Liver (tissue), 9 donors: ENCODE results near the gene BDKRB1. TPM values are rescaled to one million over a fixed set of nuclear protein-coding genes. Genes with fewer than 3 reads are reported as not detected.

Experiments used
- DNase-seq: peaks from one replicate; pipeline ENCODE4 v3.0.0-alpha.2; 2017; ENCODE audit warnings: low spot score
- H3K27ac ChIP-seq, 2 donors: one replicate each; pipeline ENCODE4 v1.7.0; 2013; ENCODE audit warnings: inconsistent platforms in 2 of 2, low read length in 2 of 2, control low read depth in 1 of 2, low read depth in 1 of 2, mild to moderate bottlenecking in 1 of 2
- H3K27me3 ChIP-seq, 4 donors: one replicate each; pipeline versions ENCODE4 v1.6.1 to v1.7.0; 2013; ENCODE audit warnings: low read length in 3 of 4, inconsistent platforms in 1 of 4, mild to moderate bottlenecking in 1 of 4, moderate library complexity in 1 of 4; ENCODE audit not compliant: control insufficient read depth in 4 of 4, insufficient read depth in 4 of 4
- H3K36me3 ChIP-seq, 4 donors: one replicate each; pipeline versions ENCODE4 v1.6.1 to v1.7.0; 2013; ENCODE audit warnings: low read length in 3 of 4, mild to moderate bottlenecking in 3 of 4, low read depth in 1 of 4, moderate library complexity in 1 of 4; ENCODE audit not compliant: control insufficient read depth in 4 of 4, insufficient read depth in 3 of 4
- H3K4me1 ChIP-seq, 4 donors: one replicate each; pipeline versions ENCODE4 v1.6.1 to v1.7.0; 2013; ENCODE audit warnings: low read length in 3 of 4, mild to moderate bottlenecking in 3 of 4, moderate library complexity in 1 of 4; ENCODE audit not compliant: control insufficient read depth in 4 of 4, insufficient read depth in 4 of 4
- H3K4me3 ChIP-seq, 3 donors: one replicate each; pipeline versions ENCODE4 v1.6.1 to v1.7.0; 2013; ENCODE audit warnings: low read length in 3 of 3, control low read depth in 1 of 3, low read depth in 1 of 3, mild to moderate bottlenecking in 1 of 3
- H3K9ac ChIP-seq, 2 donors: one replicate each; pipeline ENCODE4 v1.7.0; 2013; ENCODE audit warnings: low read length in 2 of 2, mild to moderate bottlenecking in 2 of 2, moderate library complexity in 2 of 2, control low read depth in 1 of 2, low read depth in 1 of 2
- H3K9me3 ChIP-seq, 4 donors: one replicate each; pipeline versions ENCODE4 v1.6.1 to v1.7.0; 2013; ENCODE audit warnings: low read length in 3 of 4; ENCODE audit not compliant: control insufficient read depth in 4 of 4
- EGR1 ChIP-seq, 2 donors: IDR thresholded peaks; 2 replicates each; pipeline ENCODE4 v1.6.1; 2016 to 2018; ENCODE audit warnings: antibody characterized with exemption in 2 of 2, low read depth in 2 of 2
- FOXA1 ChIP-seq: IDR thresholded peaks from 2 replicates; pipeline ENCODE4 v1.6.1; 2016; ENCODE audit warnings: antibody characterized with exemption
- FOXA2 ChIP-seq: IDR thresholded peaks from 2 replicates; pipeline ENCODE4 v1.6.1; 2016; ENCODE audit warnings: antibody characterized with exemption
- GABPA ChIP-seq, 2 donors: IDR thresholded peaks in 1 of 2; conservative IDR thresholded peaks in 1 of 2; 2 replicates each; pipeline ENCODE4 v1.6.1; 2016; ENCODE audit warnings: antibody characterized with exemption in 2 of 2, mild to moderate bottlenecking in 1 of 2, moderate library complexity in 1 of 2
- HNF4G ChIP-seq: IDR thresholded peaks from 2 replicates; pipeline ENCODE4 v1.6.1; 2016; ENCODE audit warnings: antibody characterized with exemption
- JUND ChIP-seq, 2 donors: IDR thresholded peaks; 2 replicates each; pipeline ENCODE4 v1.6.1; 2016; ENCODE audit warnings: antibody characterized with exemption in 2 of 2
- MAX ChIP-seq: IDR thresholded peaks from 2 replicates; pipeline ENCODE4 v1.6.1; 2016; ENCODE audit warnings: antibody characterized with exemption
- RAD21 ChIP-seq, 2 donors: IDR thresholded peaks; 2 replicates each; pipeline ENCODE4 v1.6.1; 2016; ENCODE audit warnings: antibody characterized with exemption in 2 of 2, mild to moderate bottlenecking in 2 of 2
- REST ChIP-seq: IDR thresholded peaks from 2 replicates; pipeline ENCODE4 v1.6.1; 2016; ENCODE audit warnings: antibody characterized with exemption, mild to moderate bottlenecking
- RXRA ChIP-seq, 2 donors: IDR thresholded peaks; 2 replicates each; pipeline ENCODE4 v1.6.1; 2017 to 2018; ENCODE audit warnings: antibody characterized with exemption in 2 of 2, mild to moderate bottlenecking in 1 of 2
- TAF1 ChIP-seq: conservative IDR thresholded peaks from 2 replicates; pipeline ENCODE4 v1.6.1; 2016; ENCODE audit warnings: antibody characterized with exemption, mild to moderate bottlenecking
- YY1 ChIP-seq: IDR thresholded peaks from 2 replicates; pipeline ENCODE4 v1.6.1; 2016; ENCODE audit warnings: antibody characterized with exemption, mild to moderate bottlenecking
- ZBTB33 ChIP-seq: IDR thresholded peaks from 2 replicates; pipeline ENCODE4 v1.6.1; 2016; ENCODE audit warnings: antibody characterized with exemption
- WGBS: extraction: QIAGEN DNeasy Blood & Tissue Kit; methylation state at CpG from one replicate; pipeline ENCODE4 v1.1.7; 2013; 5-methylcytosine and 5-hydroxymethylcytosine counted together
- polyA plus RNA-seq, 2 donors: library from polyadenylated mRNA; stranded (reverse) in 1 of 2; unstranded in 1 of 2; fragments of 200-250 nt in 1 of 2; fragments of >200 nt in 1 of 2; fragmentation: Nextera tagmentation in 1 of 2; extraction: Ambion mirVana in 1 of 2; gene quantifications; one replicate each; pipeline versions ENCODE4 v1.2.1 to v1.2.3, GENCODE V29; 2013 to 2015
- total RNA-seq, 2 donors: library from RNA; depleted of rRNA; stranded (reverse); fragments of >200 nt; gene quantifications; one replicate each; pipeline ENCODE4 v1.2.3, GENCODE V29; 2014
- donor health status: healthy.
- donor health status: healthy.
- donor health status: healthy.
- donor health status: healthy.
- donor health status: healthy.

BDKRB1 gene
- total and polyA plus RNA-seq, 4 donors = not detected

- no peak for TF ChIP-seq REST
- no peak for TF ChIP-seq RAD21 (IDR thresholded peaks at IDR 0.05)
- TF ChIP-seq FOXA2 = no peak
- TF ChIP-seq FOXA1 = no peak
- TF ChIP-seq HNF4G = no peak
- no peak for TF ChIP-seq MAX
- no peak for TF ChIP-seq JUND (IDR thresholded peaks at IDR 0.05)
Observed at GRCh38 chr14:96265383-96266095, 9.5 kb downstream of the BDKRB1 start (continued).

GRCh38 chr14:96267336-96267735 lies 11.3 kb downstream of the BDKRB1 start:
- Histone ChIP-seq H3K27ac (no peak overlapping the region), H3K4me3 (no peak overlapping the region), H3K9ac (no peak overlapping the region), H3K27me3 (no peaks in the 10 kb centered on the region), H3K36me3 (no peaks in the 10 kb centered on the region), H3K4me1 (peaks cover 0 to 14% (median 10%) of the 10 kb centered on the region in 4 donors), H3K9me3 (no peaks in the 10 kb centered on the region)
- no peak for TF ChIP-seq HNF4G
- TF ChIP-seq YY1 = no peak
- TF ChIP-seq RXRA (IDR thresholded peaks at IDR 0.05) = no peak
- no peak for TF ChIP-seq TAF1
- no peak for TF ChIP-seq FOXA1
- TF ChIP-seq EGR1 (IDR thresholded peaks at IDR 0.05; ENCODE audit: low read depth in 2 of 2) = no peak
- TF ChIP-seq ZBTB33 = no peak
- TF ChIP-seq RAD21 (IDR thresholded peaks at IDR 0.05) = no peak
- no peak for TF ChIP-seq GABPA (IDR thresholded peaks at IDR 0.05 in 1 of 2, conservative IDR thresholded peaks at IDR 0.05 in 1 of 2)
- WGBS = 41% methylated on average over 3 of the region's 3 CpGs
- peak; percentile 34 for DNase-seq

GRCh38 chr14:96267916-96268315 lies 11.9 kb downstream of the BDKRB1 start:
- WGBS = 96% methylated on average over 5 of the region's 5 CpGs
- no peaks in the 10 kb centered on the region for H3K27me3 ChIP-seq
- peak; percentile 31 for DNase-seq
- TF ChIP-seq HNF4G = no peak
- TF ChIP-seq RAD21 (IDR thresholded peaks at IDR 0.05) = no peak
- TF ChIP-seq YY1 = no peak
- no peak for TF ChIP-seq ZBTB33
- no peak for TF ChIP-seq EGR1 (IDR thresholded peaks at IDR 0.05; ENCODE audit: low read depth in 2 of 2)
- peak overlapping the region in 1 of 2 donors; percentile 0 for H3K27ac ChIP-seq
- no peak overlapping the region for H3K9ac ChIP-seq
- no peaks in the 10 kb centered on the region for H3K36me3 ChIP-seq
- no peaks in the 10 kb centered on the region for H3K9me3 ChIP-seq
- no peak overlapping the region for H3K4me3 ChIP-seq
- H3K4me1 ChIP-seq = peaks cover 0 to 14% (median 10%) of the 10 kb centered on the region in 4 donors
